Body of pancreas (tissue), 4 donors: ENCODE results near the gene KANK2.

Source experiments
- CTCF ChIP-seq, 7 experiments: fragments of 450-650 bp in 4 of 7; fragments of 200-600 bp in 3 of 7; sonication (generic) in 3 of 7; IDR thresholded peaks; one replicate each; pipeline ENCODE4 v1.5.1; 2016 to 2019; ENCODE audit warnings: antibody characterized with exemption in 7 of 7
- POLR2A ChIP-seq, 3 donors: fragments of 450-650 bp; IDR thresholded peaks; one replicate each; pipeline ENCODE4 v1.6.1; 2016; ENCODE audit warnings: antibody characterized with exemption in 3 of 3, mild to moderate bottlenecking in 2 of 3

- TF ChIP-seq CTCF (IDR thresholded peaks at IDR 0.05) (no peak), POLR2A (IDR thresholded peaks at IDR 0.05) (no peak)
These were observed 1.7 kb downstream of the KANK2 start for GRCh38 chr19:11195681-11196080.
